HS-5 (cell line): Measurements from ENCODE around the gene NRM.
A peak's percentile ranks its signal among the peaks of the same experiment; 100 is the strongest.
"Not testable (repeated sequence)": the region's sequence is repeated elsewhere in the genome, so short reads cannot be mapped to it uniquely, and the experiment has no call there.

Experiments used
- DNase-seq: peaks from one replicate; pipeline ENCODE4 v3.0.0-alpha.2; 2012; ENCODE audit warnings: low read depth

The NRM gene

DNA sequence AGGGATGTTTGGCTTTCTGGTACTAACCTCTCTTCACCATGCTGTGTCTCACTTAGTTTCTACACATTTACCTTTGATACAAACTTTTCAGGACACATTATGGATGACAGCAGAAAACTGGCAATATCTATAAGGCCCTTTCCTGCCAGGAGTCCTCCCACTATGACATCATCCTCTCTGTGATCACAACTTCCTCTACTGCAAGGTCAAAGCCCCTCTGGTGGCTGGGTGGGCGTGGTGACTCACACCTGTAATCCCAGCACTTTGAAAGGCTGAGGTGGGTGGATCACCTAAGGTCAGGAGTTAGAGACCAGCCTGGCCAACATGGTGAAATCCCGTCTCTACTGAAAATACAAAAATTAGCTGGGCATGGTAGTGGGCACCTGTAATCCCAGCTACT, 24.5 kb downstream of the NRM start:
- DNase-seq, result not testable (repeated sequence)

DNA sequence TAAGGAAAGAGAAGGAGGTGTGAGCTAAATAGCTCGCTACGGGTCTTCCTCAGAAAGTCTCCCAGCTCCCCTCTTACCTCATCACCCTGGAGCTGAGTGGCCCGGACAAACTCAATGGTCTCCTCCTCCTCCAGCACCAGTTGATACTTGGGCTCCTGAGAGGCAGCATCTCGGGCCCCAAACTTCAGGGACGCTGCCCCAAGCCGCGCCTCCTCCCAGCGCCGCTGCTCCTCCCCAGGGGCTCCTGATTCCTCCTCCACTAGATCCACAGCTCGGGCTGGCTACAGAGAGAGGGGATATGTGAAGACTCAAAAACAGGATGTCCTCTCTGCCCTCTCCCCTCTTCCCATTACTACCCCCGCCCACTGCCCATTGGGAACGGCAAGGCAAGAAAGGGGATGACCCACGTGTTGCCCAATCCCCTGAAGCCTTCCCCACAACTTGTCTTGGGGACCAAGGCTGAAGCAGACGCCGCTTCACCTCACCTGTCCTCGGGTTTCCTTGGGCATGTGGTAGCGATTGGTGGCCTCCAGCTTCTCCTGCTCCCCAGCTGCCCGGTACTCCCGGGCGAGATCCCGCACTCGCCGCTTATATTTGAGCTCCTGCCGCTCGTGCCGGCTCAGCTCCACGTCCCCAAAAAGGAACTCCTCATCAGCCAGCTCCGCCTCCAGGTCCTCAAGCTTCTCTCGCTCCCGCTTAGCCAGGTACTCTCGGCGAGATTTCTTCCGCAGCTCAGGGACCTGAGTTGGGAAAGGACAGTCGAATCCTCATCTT, 25.6 kb downstream of the NRM start:
- no peak for DNase-seq

DNA sequence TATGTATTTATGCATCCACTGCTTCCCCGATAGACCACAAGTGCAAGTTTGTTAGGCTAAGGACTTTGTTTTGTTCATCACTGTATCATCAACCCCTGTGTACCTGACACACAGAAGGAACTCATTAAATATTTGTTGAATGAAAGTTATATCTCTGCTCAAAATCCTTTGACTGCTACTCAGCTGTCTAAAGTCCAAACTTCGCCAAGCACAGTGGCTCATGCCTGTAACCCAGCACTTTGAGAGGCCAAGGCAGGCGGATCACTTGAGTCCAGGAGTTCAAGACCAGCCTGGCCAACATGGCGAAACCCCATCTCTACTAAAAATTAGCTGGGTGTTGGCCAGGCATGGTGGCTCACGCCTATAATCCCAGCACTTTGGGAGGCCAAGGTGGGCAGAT, 32.9 kb downstream of the NRM start:
- DNase-seq, result not testable (repeated sequence)

DNA sequence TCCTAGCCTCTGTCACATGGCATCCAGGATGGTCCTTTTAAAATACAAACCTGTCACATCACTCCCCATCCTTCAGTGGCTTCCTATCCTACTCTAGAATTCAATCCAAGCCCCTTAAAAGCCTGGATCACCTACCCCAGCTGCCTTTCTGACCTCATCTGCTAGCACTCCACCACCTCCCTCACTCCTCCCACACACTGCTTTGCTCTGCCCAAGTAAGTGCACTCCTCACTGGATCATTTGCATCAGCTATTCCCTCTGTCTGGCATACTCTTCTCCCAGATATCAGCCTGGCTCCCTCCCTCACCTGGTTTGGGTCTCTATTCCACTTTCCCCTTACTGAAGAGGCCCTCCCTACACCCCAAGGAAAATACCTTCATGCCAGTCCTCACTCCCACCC, 33.3 kb downstream of the NRM start:
- no peak for DNase-seq

DNA sequence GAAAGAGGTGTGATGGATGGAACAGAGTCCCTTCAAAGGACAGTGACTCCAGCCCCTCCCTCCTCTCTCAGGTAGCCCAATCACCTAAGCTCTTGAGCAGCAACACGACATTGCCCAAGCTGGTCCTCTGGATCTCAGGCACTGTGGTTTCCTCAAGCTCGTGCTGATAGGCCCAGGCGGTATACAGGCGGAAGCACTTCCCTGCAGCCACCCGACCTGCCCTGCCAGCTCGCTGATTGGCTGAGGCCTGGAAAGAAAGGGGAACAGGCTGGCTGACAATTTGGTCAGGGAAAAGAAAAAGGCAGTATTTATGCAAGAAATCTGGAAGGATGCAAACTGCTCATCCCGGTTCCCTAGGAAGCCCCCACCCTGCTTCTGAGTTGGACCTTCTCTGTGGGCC, 34.3 kb downstream of the NRM start:
- no peak for DNase-seq

DNA sequence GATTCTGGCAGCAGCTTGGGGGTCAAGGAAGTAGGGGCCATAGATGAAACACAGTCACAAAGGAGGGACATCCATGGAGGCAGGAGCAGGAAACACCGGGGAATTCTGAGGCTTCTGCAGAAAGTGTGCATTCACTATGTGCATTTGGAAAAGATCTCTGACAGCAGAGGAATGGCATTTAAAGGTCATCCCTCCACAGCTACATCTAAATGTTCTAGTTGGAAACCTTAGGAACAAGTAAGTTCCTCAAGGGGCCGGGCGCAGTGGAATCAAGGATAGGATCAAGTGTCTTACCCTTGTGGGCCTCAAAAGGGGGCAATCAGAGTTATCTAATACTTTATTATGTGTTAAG, 35.1 kb downstream of the NRM start:
- DNase-seq, result no peak

DNA sequence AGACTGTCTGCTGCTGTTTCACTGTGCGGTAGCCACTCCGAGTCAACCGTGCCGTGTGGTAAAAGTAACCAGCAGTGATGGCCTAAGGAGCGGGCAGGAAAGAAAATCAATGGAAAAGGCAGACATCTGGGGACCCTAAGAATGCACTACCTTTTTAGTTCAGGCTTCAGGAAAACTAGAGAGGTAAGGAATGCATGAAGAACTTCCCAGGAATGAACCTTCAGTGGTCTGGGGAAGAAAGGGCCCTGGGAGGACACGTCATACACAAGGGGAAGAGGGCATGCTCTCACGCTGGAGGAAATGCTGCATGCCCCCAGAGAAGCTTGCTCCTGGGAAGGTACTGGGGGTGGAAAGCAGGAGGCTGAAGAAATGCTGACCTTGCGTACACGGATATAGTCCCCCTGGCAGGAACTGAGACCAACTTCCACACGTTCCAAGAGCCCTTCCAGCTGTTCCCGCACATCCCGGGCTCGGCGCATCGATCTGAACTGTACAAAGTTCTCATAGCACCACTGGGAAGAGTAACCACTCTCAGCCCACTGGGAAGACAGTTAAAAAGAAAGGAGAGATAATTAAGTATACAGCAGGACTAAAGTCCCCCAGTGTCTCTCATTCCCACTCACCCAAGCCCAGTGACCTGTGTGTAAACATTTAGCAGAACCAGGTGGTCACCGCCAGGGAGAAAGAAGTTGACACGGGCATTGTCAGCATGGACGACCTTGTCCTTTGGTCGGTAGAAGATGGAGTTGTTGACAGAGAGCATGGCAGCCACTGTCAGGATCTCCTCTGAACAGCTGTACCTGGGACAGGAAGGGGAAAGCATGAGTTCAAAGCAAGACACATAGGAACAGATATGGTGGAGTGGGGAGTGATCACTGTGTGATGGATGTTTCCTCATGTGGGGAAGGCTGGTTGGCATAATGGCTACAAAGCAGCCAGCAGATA, 35.7 kb downstream of the NRM start:
- no peak for DNase-seq

DNA sequence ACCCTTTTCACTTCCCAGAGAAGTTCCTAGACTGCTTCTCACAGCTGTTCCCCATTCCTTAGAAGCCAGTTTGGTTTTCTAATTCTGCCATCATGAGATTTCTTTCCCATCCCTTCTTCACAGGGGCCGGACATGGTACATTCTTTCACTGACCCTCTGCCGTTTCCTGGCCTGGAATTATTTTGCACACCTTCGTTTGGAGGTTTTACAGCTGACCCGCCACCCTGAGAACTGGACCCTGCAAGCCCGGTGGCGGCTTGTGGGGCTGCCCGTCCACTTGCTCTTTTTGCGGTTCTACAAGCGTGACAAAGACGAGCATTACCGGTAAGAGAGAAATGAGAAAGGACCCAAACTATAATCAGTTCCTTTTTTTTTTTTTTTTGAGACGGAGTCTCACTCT, 39.6 kb downstream of the NRM start:
- no peak for DNase-seq

DNA sequence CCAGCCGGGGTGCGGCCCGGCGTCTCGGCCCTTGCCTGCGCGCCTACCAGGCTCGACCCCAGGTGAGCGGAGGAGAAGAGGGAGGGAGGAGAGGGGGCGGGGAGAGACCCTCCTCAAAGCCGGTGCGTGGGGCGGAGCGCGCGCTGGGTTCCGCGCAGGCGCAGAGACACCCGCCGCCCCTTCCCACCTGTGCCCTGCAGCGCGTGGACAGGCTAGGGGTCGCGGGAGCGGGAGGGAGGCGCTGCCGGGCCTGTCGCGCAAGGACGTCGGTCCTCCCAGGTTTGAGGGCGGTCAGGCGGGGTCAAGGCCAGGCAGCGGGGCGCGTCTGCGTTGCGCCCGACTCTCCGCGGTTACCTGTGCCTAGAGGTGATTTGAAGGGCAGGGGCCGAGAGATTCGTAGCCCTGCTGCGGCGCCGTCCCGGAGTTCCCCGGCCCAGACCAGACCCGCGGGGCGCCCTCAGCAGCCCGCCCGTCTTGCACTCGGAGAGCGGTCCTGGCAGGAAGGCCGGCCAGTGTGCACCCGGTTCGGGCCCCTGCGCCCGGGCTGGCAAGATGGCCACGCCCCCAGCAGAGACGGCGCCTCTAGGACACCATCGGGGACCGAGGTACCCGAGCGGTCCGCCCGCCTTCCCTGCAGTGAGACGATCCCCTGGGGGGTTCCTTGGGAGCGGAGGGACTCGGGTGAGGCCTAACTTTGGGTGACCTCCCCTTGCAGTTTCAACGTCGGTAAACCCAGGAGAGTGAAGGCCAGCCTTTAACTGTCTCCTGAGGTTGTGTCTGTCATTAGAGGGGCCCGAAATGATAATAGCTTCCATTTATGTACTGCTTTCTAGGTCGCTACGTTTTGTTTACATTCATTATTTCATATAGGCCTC, 43.3 kb downstream of the NRM start:
- peak; percentile 14 for DNase-seq

DNA sequence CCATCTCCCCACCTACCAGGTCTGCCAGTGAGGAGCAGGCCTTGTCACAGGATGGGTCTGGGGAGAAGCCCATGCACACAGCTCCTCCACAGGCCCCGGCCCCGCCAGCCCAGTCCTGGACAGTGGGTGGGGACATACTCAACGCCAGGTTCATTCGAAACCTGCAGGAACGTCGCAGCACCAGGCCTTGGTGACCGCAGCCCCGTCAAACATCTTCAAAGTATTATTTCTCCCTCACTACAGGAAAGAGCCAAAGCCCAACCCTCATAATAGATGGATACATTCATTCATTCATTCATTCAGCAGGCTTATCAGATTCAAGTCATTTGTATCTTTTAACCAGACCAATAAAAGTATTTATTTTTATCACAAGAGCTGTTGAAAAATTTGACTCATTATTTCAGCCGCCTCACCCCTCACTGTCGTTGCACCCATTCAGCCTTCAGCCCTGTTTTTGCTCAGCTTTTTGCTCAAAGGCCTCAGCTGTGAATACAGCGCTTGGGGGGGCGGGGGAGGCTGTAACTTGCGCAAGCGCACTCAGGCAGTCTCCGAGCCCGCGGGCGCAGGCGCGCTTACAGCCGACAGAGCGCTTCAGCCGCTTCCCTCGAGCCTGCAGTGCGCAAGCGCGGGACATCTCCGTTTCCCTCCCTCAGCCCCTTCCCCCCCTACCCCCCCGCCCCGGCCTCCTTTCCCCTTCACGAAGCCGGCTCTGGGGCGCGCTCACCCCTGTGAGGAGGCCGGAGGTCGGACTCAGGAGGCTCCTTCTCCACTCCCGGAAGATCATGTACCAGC, 44.1 kb downstream of the NRM start, which contains the start of gene C6orf136:
C6orf136 (plus strand) TSS at position 684 of the 792 bp plus-strand sequence; CDS start at position 783, 99 bp downstream.
- peak; percentile 65 for DNase-seq

DNA sequence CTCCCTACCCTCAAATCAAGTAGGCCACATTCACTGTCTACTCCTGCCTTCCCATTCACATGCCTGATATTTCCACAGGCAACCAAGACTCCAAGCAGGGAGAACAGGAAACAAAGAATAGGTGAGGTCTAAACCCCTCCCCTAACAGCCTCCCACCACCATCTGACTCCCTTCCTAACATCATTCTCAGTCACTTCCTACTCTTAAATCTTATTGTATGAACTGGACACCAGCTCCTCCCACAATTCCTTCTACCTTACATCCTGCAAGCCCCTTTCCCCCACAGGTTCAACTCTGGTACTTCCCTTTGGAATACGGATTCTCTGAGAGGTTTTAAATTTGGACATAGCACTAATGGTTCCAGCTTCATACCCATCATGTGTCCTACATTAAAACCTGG, 44.8 kb downstream of the NRM start:
- DNase-seq, result no peak

DNA sequence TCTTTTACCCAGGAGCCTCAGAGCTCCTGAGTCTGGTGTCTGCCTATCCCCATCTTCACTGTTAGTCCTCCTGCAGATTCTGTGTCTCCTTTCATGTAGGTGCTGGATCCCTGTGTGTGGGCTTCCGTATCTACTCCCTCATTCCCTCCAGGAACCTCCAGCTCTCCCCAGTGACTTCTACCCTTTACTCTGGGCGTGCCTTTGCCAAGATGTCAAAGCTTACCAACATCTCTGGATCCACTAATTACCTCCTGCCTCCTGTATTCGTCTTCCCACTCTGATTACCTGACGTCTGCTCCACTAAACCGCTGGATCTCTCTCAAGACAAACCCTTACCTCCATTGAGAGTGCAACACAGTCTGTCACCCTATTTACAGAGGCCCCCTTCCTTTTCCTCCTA, 46.0 kb downstream of the NRM start:
- DNase-seq, result no peak

DNA sequence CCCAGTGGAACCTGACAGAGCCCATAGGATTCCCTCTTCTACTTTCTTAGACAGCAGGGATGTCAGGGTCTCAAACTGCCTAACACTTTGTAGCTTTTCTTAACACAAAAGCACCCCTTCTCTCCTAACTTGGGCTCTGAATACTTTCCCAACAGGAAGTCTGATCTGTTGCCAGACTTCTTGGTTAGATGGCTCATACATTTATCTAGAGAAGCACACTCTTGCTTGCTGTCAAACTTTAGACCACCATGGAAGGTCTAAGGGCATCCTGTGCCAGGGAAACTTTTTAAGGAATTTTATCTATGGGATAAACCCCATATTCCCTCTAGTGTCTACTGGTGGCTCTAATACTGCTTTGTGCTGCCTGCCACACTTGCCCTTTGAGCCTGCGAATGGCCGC, 47.1 kb downstream of the NRM start:
- no peak for DNase-seq

DNA sequence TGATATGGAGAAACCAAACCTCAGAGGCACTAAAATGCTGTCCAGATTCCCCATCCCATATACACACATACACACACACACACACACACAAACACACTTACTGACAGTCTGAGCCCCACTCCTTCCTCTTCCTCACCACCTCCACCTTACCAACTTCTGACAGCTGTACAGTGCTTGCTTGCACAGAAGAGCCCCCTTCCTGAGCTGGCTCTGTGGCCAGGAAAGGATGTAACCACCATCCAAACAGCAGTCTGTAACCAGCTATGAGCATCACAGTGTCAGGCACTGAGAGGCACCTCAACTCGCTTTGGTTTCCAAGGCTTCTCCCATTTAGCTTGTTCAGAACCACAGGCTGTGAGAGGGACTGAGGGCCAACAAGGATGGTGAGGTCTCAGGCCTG, 49.7 kb downstream of the NRM start:
- no peak for DNase-seq

DNA sequence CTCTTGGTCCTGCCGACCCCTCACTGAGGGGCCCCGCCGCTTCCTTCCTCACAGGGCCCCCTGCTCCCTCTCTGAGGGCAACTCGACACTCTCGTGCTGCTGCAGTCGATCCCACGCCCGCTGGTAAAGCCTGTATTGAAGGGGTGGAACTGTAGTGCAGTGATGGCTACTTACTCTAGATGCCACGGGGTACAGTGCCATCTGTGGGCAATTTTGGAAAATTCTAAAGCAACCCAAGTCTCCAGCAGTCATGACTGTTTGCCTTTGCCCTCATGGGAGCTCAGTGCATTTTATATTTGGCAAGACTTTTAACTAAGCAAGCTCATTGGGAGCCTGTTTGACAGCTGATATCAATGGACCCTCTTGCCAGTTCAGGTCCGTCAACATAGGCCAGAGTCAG, 50.3 kb downstream of the NRM start:
- DNase-seq, result no peak
